ENCODE measurements around the gene C2CD2. TPM values are rescaled to one million over a fixed set of nuclear protein-coding genes. Genes with fewer than 3 reads are reported as not detected.

Gene C2CD2
- total and polyA plus RNA-seq, 10 of the 15 experiments (the other 5 are each of a cell fraction or from before 2014, with no cell fraction given) = 2.2 to 30.9 (median 9.9) TPM

- TF ChIP-seq ZBTB40 (IDR thresholded peaks at IDR 0.05; ENCODE audit: borderline replicate concordance) (no peak), BCL11A (IDR thresholded peaks at IDR 0.05; ENCODE audit: low read depth, low read length) (no peak), BCLAF1 (IDR thresholded peaks at IDR 0.05) (no peak), MLLT1 (IDR thresholded peaks at IDR 0.05) (no peak), SRF (IDR thresholded peaks at IDR 0.05; ENCODE audit: low read depth in 2 of 2, low read length in 2 of 2) (no peak), ZZZ3 (IDR thresholded peaks at IDR 0.05; ENCODE audit: control insufficient read depth, insufficient read length, low read depth) (no peak), KDM1A (IDR thresholded peaks at IDR 0.05; ENCODE audit: borderline replicate concordance) (no peak), E2F8 (IDR thresholded peaks at IDR 0.05; ENCODE audit: low read depth, partially characterized antibody) (no peak)
Observed at GRCh38 chr21:41961753-41962152, 7.9 kb upstream of the C2CD2 start (continued).

All from GM12878 (cell line).